Memory B cell (primary cell): ENCODE measurements around the gene PMEPA1.

Experiments
- ATAC-seq: fragments of 150-1000 bp; cut with Tn5 transposase; 2 replicates; pipeline ENCODE4 v1.10.0; 2021; ENCODE audit warnings: low read depth, mild to moderate bottlenecking, moderate library complexity
- DNase-seq, 2 donors: peaks; one replicate each; pipeline ENCODE4 v3.0.0; 2022; ENCODE audit warnings: low spot score in 2 of 2
- H3K27ac Mint-ChIP-seq: one replicate; pipeline ENCODE4 v1.8.0; 2022; ENCODE audit warnings: mild to moderate bottlenecking, moderate library complexity, mixed read lengths
- H3K27me3 Mint-ChIP-seq: one replicate; pipeline ENCODE4 v1.8.0; 2022; ENCODE audit warnings: mixed read lengths
- H3K36me3 Mint-ChIP-seq: one replicate; pipeline ENCODE4 v1.8.0; 2022; ENCODE audit warnings: mild to moderate bottlenecking, mixed read lengths
- H3K4me1 Mint-ChIP-seq: one replicate; pipeline ENCODE4 v1.8.0; 2022; ENCODE audit warnings: mixed read lengths
- H3K4me3 Mint-ChIP-seq: one replicate; pipeline ENCODE4 v1.8.0; 2022; ENCODE audit warnings: mild to moderate bottlenecking, moderate library complexity, mixed read lengths
- H3K9me3 Mint-ChIP-seq: one replicate; pipeline ENCODE4 v1.8.0; 2022; ENCODE audit warnings: mixed read lengths

Gene PMEPA1

GRCh38 chr20:57746201-57746600 is 36.4 kb upstream of the PMEPA1 start:
- peaks cover 9% of the 10 kb centered on the region for H3K4me1 Mint-ChIP-seq
- no peaks in the 10 kb centered on the region for H3K9me3 Mint-ChIP-seq
- DNase-seq (no peak), ATAC-seq (no peak)
- no peaks in the 10 kb centered on the region for H3K36me3 Mint-ChIP-seq
- no peak overlapping the region for H3K4me3 Mint-ChIP-seq
- peaks cover 21% of the 10 kb centered on the region for H3K27me3 Mint-ChIP-seq
- H3K27ac Mint-ChIP-seq: no peak overlapping the region

- no peak overlapping the region for H3K27ac Mint-ChIP-seq
- peaks cover 19% of the 10 kb centered on the region for H3K27me3 Mint-ChIP-seq
Measured at GRCh38 chr20:57744206-57744605, 34.4 kb upstream of the PMEPA1 start.

DNA sequence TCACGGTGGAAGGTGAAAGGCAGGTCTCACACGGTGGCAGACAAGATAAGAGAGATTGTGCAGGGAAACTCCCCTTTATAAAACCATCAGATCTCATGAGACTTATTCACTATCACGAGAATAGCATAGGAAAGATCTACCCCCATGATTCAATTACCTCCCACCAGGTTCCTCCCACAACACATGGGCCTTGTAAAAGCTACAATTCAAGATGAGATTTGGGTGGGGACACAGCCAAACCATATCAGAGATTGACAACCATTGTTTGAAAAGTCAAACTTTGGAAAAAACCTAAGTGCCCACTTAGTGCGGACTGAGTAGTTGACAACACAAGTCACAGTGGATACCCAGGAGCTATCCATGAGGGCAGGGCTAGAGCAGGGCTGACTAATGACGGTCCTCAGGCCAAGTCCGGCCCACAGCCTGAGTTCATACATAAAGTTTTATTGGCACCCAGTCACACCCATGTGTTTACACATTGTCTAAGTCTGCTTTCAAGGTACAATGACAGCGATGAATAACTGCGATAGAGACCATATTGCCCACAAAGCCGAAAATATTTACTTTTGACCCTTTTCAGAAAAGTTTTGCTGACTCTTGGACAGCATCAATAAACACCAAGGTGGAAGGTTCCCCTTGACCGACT is 33.8 kb upstream of the PMEPA1 start:
- DNase-seq (no peak), ATAC-seq (no peak)
- Mint-ChIP-seq H3K27me3 (peaks cover 19% of the 10 kb centered on the region), H3K9me3 (peaks cover 1% of the 10 kb centered on the region), H3K4me1 (peaks cover 3% of the 10 kb centered on the region), H3K36me3 (no peaks in the 10 kb centered on the region), H3K27ac (no peak overlapping the region), H3K4me3 (no peak overlapping the region)

More at GRCh38 chr20:57744206-57744605, 34.4 kb upstream of the PMEPA1 start:
- no peaks in the 10 kb centered on the region for H3K36me3 Mint-ChIP-seq
- H3K9me3 Mint-ChIP-seq: peaks cover 1% of the 10 kb centered on the region
- H3K4me3 Mint-ChIP-seq: no peak overlapping the region
- ATAC-seq (no peak), DNase-seq (no peak)
- H3K4me1 Mint-ChIP-seq: peaks cover 7% of the 10 kb centered on the region

GRCh38 chr20:57742507-57743181 is 32.8 kb upstream of the PMEPA1 start:
- peaks cover 3% of the 10 kb centered on the region for H3K4me1 Mint-ChIP-seq
- no peak for ATAC-seq
- H3K27me3 Mint-ChIP-seq: peaks cover 19% of the 10 kb centered on the region
- H3K9me3 Mint-ChIP-seq: peaks cover 1% of the 10 kb centered on the region
- no peaks in the 10 kb centered on the region for H3K36me3 Mint-ChIP-seq
- no peak overlapping the region for H3K4me3 Mint-ChIP-seq
- no peak overlapping the region for H3K27ac Mint-ChIP-seq
- DNase-seq: no peak

DNA sequence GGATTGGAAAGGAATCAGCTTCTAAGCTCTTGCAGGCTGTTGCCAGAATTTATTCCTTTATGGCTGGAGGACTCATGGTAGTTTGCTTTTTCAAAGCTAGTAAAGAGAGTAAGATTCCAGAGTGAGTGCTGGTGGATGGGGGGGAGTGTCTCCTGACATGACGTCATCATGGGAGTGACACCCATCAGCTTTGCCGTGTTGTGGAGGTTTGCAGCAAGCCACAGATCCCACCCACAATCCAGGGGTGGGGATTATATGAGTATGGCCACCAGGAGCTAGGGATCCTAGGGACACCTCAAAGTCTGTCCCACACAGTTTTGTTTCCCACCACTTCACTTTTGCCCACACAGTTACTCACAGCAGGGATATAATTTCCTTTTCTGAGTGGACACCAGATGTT is 28.7 kb upstream of the PMEPA1 start:
- Mint-ChIP-seq H3K36me3 (no peaks in the 10 kb centered on the region), H3K27me3 (peaks cover 24% of the 10 kb centered on the region), H3K4me1 (peaks cover 8% of the 10 kb centered on the region), H3K9me3 (peaks cover 1% of the 10 kb centered on the region), H3K27ac (no peak overlapping the region), H3K4me3 (no peak overlapping the region)
- ATAC-seq (no peak), DNase-seq (no peak)

DNA sequence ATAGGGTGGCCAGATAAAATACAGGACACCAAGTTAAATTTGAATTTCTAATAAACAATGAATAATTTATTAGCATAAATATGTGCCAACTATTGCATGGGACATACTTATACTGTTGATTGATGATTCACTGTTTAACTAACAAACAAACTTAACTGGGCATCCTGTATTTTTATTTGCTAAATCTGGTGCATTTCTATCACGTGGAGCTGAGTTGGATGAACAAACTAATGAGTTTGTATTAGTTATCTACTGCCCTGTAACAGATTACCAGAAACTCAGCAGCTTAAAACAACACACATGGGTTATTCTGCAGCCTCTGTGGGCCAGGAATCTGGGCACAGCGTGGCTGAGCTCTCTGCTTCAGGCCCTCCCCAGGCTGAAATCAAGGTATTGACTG is 28.2 kb upstream of the PMEPA1 start:
- H3K27ac Mint-ChIP-seq: no peak overlapping the region
- ATAC-seq (no peak), DNase-seq (no peak)
- H3K27me3 Mint-ChIP-seq: peaks cover 22% of the 10 kb centered on the region
- peaks cover 5% of the 10 kb centered on the region for H3K4me1 Mint-ChIP-seq
- H3K36me3 Mint-ChIP-seq: no peaks in the 10 kb centered on the region
- peaks cover 1% of the 10 kb centered on the region for H3K9me3 Mint-ChIP-seq
- H3K4me3 Mint-ChIP-seq: no peak overlapping the region

DNA sequence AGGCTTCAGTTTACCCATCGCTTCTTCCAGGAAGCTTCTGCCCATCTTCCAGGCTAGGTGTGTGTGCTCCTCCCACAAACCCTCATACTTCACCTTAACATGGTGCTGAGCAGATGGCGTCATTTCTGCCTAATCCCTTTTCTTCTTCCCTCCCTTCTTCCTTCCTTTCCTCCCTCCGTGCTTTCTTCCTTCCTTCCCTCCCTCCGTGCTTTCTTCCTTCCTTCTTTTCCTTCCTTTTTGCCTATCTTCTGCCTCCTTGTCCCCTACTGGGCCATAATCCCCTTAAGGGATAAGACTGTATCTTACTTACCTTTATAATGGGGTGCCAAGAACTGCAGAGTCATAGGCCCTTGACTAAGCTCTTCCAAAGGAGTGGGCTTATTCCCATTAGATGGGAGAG is 27.5 kb upstream of the PMEPA1 start:
- no peaks in the 10 kb centered on the region for H3K36me3 Mint-ChIP-seq
- ATAC-seq (no peak), DNase-seq (no peak)
- no peak overlapping the region for H3K27ac Mint-ChIP-seq
- peaks cover 22% of the 10 kb centered on the region for H3K27me3 Mint-ChIP-seq
- H3K4me3 Mint-ChIP-seq: no peak overlapping the region
- H3K4me1 Mint-ChIP-seq: peaks cover 4% of the 10 kb centered on the region
- H3K9me3 Mint-ChIP-seq: peaks cover 1% of the 10 kb centered on the region

DNA sequence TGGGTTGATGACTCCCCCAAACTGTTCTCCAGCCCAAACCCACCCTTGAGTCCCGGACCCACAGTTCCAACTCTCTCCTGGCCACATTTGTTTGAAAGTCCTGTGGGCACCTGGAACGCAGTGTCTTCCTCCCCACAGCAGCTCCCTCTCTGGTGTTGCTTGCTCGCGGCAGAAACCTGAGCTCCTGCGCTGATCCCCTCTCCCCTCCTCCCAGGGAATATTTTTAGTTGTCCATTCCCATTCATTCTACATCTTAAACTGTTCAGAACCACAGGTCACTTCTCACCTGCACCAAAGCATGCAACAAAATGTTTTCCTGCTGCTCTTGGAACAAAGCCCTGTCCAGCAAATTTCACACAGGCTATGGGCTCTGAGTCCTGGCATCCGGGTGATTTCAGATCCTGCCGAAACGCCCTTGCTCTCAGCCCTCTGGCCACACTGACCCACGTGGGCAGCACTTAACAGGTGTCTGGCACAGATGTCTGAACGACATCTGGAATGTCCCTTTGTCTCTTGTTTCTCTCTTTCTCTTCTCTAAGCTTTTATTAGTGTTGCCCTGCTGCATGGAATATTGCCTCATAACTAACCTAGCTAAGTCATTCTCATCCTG is 27.0 kb upstream of the PMEPA1 start:
- H3K27me3 Mint-ChIP-seq: peaks cover 17% of the 10 kb centered on the region
- ATAC-seq (no peak), DNase-seq (no peak)
- H3K27ac Mint-ChIP-seq: no peak overlapping the region
- no peak overlapping the region for H3K4me3 Mint-ChIP-seq
- H3K9me3 Mint-ChIP-seq: peaks cover 1% of the 10 kb centered on the region
- H3K4me1 Mint-ChIP-seq: peaks cover 4% of the 10 kb centered on the region
- H3K36me3 Mint-ChIP-seq: no peaks in the 10 kb centered on the region

DNA sequence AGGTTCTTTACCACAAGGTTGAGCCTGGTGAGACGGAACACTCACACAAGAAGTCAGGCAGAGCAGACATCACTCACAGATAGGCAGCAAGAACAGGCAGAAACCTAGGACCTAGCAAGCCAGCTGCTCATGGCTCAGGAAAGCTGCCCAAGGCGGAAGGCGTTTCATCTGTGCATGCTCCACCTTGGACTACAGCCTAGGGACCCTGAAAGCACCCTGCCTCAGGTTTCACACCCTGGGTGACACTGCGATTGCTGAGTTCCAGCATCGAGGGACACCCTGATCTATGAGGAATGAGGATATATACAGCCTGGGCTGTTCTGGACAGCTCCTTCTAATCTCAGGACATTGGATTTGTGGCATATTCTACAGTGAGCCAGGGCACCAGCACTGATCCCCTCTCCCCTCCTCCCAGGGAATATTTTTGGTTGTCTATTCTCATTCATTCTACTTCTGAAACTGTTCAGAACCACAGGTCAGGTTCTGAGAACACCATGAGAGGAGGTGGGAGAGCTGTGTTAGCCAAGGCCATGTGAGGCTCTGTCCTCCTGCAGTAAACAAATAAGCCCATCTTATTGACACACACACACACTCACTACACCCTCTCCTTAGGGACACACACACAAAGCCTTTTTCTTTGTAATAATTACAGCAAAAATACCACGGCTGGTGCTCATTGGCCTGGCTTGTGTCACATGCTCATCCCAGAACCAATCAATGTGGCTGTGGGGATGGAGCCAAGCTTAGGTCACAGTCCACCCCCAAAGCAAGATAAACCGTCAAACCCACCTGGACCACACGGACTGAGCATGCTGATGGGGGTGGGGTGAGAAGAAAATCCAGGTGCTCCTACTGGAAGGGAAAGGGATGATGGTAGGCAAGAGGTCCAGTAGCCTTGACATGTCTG is 26.3 kb upstream of the PMEPA1 start:
- H3K27ac Mint-ChIP-seq: no peak overlapping the region
- no peaks in the 10 kb centered on the region for H3K36me3 Mint-ChIP-seq
- DNase-seq (no peak), ATAC-seq (peak; percentile 31)
- H3K27me3 Mint-ChIP-seq: peaks cover 16% of the 10 kb centered on the region
- H3K9me3 Mint-ChIP-seq: peaks cover 1% of the 10 kb centered on the region
- H3K4me1 Mint-ChIP-seq: peaks cover 4% of the 10 kb centered on the region
- no peak overlapping the region for H3K4me3 Mint-ChIP-seq

DNA sequence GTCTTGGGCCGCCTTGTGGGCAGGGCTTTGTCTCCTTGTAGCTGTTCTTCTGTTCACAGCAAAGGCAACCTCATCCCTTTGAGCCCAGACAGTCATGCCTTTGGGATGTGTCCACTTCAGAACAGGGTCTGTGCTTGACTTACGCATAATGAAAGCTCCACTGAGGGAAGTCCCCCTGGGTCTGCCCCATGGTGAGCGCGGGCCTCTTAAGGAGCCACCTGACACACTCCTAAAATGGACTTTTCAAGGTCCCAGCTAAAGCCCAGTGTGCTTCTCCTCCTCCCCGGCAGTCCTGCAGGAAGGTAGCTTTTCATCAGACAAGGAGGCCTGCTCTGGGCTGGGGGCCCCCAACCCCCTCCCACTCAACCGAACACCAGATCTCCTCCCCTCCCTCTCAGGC is 24.9 kb upstream of the PMEPA1 start:
- H3K27ac Mint-ChIP-seq: no peak overlapping the region

GRCh38 chr20:57732226-57732625 is 22.4 kb upstream of the PMEPA1 start:
- Mint-ChIP-seq H3K9me3 (no peaks in the 10 kb centered on the region), H3K27ac (no peak overlapping the region), H3K27me3 (peaks cover 10% of the 10 kb centered on the region), H3K4me1 (peaks cover 2% of the 10 kb centered on the region), H3K4me3 (no peak overlapping the region), H3K36me3 (no peaks in the 10 kb centered on the region)
- DNase-seq (no peak), ATAC-seq (no peak)

More for the DNA sequence above, 24.9 kb upstream of the PMEPA1 start:
- ATAC-seq (no peak), DNase-seq (no peak)
- Mint-ChIP-seq H3K9me3 (no peaks in the 10 kb centered on the region), H3K4me1 (peaks cover 4% of the 10 kb centered on the region), H3K27me3 (peaks cover 16% of the 10 kb centered on the region), H3K4me3 (no peak overlapping the region), H3K36me3 (no peaks in the 10 kb centered on the region)

DNA sequence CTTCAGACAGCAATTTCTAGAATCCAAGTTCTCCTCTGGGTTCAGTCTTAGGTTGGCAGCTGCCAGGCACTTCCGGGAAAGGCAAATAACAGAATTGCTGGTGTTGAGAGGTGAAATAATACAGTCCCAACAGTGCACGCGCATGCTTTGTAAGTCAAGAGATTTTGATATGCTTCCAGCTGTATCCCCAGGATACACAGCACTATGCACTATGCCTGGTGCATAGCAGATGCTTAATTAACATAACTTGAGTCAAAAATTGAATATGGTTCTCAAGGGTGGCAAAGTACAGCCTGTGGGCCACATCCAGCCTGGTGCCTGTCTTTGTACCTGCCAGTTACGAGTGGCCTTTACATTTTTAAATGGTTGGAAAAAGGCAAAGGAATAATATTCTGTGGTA is 18.9 kb upstream of the PMEPA1 start:
- peaks cover 10% of the 10 kb centered on the region for H3K27me3 Mint-ChIP-seq
- no peak overlapping the region for H3K27ac Mint-ChIP-seq
- no peaks in the 10 kb centered on the region for H3K9me3 Mint-ChIP-seq
- H3K4me3 Mint-ChIP-seq: no peak overlapping the region
- H3K36me3 Mint-ChIP-seq: no peaks in the 10 kb centered on the region
- no peak for DNase-seq
- peaks cover 4% of the 10 kb centered on the region for H3K4me1 Mint-ChIP-seq
- ATAC-seq: no peak

GRCh38 chr20:57727863-57728262 is 18.0 kb upstream of the PMEPA1 start:
- no peaks in the 10 kb centered on the region for H3K36me3 Mint-ChIP-seq
- no peaks in the 10 kb centered on the region for H3K9me3 Mint-ChIP-seq
- no peak for DNase-seq

DNA sequence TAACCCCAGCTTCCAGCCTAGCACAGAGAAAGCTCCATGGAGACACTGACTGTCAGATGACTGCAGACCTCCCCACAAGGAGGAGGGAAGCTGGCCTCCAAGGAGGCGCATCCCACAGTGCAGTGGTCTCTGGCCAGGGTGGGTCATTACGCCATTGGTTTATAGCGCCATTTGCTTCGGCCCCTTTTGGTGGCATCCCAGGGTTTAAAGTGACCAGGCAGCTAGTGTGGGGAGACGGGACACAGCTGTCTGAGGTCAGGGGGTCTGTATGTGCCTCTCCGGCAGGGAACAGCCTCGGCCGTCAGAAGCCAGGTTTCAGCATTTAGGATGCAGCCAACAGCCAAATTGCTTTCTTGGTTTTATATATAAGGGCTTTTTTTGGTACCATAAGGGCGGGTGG is 15.8 kb upstream of the PMEPA1 start:
- no peaks in the 10 kb centered on the region for H3K9me3 Mint-ChIP-seq
- H3K36me3 Mint-ChIP-seq: no peaks in the 10 kb centered on the region
- ATAC-seq (no peak), DNase-seq (no peak)
- no peak overlapping the region for H3K4me3 Mint-ChIP-seq
- peaks cover 13% of the 10 kb centered on the region for H3K27me3 Mint-ChIP-seq
- H3K4me1 Mint-ChIP-seq: peaks cover 4% of the 10 kb centered on the region
- H3K27ac Mint-ChIP-seq: no peak overlapping the region

More at GRCh38 chr20:57727863-57728262, 18.0 kb upstream of the PMEPA1 start:
- Mint-ChIP-seq H3K4me1 (peaks cover 4% of the 10 kb centered on the region), H3K27me3 (peaks cover 13% of the 10 kb centered on the region), H3K27ac (no peak overlapping the region), H3K4me3 (no peak overlapping the region)
- ATAC-seq: no peak
